NCI-H1417 (cell line): ENCODE results near the gene NFIB.

ENCODE experiments used
- DNase-seq, 3 experiments: peaks; one replicate each; lab custom pipeline; 2025; lab: John Stamatoyannopoulos, UW

Gene NFIB

DNA sequence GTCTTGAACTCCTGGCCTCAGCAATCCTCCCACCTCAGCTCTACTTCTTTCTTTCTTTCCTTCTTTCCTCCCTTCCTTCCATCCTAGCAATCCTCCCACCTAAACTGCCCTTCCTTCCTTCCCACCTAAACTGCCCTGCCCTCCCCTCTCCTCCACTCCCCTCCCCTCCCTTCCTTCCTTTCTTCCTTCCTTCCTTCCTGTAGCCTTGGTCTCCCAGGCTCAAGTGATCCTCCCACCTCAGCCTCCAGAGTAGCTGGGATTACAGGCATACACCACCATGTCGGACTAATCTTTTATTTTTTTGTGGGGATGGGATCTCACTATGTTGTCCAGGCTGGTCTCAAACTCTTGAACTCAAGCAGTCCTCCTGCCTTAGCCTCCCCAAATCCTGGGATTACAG, 65.8 kb downstream of the NFIB start:
- no peak for DNase-seq

DNA sequence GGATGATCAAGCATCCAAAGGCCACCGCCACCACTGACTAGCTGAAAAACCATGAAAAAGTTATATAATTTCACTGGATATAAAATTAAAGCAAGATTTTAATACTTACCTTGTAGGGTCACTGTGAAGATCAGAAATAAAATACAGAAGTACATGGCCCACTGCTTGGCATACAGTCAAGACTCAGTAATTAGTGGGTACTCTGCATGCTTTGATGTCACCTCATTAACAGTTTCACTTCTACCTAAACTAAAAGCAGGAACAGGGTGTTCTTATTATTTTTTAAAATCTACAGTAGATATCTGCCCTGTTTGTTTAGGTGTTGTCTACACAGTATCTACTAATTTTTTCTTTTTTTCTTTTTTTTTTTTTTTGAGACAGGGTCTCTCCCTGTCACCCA, 66.4 kb downstream of the NFIB start:
- no peak for DNase-seq

DNA sequence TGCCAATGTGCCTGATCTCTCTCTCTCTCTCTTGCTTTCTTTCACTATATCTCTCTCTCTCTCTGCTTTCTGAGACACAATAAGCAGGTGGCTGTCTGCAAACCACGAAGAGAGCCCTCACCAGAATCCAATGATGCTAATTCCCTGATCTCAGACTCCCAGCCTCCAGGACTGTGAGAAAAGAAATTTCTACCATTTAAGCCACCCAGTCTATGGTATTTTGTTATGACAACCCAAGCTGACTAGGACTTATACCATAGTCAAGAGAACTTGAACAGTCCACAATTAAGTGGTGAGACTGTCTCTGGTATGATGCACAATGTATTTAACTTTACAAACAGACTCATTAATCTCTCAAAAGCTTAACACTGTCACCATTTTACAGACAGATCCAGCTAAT, 67.0 kb downstream of the NFIB start:
- DNase-seq, result no peak

DNA sequence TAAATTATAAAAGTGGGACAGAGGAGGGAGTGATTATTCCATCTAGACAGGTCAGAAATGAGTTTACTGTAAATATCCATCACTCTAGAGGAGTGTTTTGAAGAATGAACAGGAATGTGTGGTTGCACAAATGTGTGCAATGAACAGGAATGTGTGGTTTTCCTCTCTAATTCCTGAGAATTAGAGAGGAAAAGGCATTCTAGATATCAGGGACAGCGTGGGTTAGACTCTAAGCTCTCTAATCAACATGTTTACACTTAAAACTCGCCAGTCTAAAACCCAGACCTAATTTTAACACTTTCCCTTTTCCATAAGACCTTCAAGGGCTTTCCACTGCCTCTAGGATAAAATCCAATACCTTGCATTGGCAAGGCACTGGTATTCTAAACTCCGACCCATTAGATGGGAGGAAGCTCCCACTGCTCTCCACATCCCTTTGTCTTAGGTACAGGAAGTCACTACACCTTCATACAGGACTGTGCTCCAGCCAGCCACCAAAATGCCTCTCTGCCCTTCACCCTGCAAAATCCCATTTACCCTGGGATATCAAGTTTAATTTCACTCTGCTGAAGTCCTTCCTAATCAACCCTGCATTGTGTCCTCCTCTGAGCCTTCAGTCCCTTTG, 67.9 kb downstream of the NFIB start:
- DNase-seq, result no peak

DNA sequence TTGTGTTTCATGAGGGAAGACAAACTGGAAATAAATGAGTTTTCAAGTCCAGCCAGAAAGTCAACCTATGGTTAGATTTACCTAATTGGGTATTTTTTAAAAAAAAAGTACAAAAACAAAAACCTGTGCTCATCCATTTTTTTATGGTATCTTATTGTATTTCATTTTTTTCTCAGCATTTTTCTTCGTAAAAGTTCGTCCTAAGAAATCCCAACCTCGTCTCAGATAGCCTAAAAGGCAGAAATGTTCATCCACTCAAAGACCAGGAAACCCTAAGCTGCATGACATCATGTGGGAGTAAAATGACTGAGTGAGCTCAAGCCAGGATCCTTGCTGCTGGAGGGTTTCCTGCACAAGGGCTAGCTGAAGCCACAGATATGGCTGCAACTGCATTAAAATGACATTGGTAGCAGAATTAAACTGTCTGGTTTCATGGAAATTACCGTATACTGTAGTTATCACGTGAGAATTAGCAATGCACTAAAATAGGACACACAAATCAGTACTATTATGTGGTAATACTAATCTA, 70.4 kb downstream of the NFIB start:
- DNase-seq, result peak in 1 of 3 experiments; percentile 1

DNA sequence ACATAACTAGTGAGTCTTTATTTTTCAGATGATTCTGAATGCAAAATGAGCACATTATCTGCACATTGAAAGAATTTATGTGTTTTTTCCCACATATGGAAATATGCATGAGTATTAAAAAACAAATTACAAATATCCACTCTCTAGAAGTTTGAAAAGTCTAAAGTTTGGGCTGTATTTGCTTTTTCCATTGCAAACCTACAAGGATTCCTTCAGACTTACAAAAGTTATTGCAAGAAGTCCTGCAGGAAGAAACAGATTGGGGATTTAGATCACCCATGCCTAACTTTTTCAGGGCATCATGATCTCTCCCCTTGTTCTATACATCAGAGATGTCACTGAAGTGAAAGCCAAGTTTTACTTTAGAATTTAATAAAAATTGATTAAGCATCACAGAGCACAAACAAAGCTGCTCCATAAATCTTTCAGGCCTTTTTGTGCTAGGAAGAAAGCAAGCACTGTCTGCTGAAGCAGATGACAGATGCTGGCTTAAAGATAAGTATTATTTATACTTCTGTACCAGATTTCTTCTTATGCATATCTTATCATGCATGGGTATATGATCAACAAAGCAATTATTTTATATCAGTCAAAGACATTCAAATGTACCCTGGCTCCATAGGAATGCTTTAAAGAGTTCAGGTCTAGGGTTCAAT, 71.7 kb downstream of the NFIB start:
- no peak for DNase-seq

DNA sequence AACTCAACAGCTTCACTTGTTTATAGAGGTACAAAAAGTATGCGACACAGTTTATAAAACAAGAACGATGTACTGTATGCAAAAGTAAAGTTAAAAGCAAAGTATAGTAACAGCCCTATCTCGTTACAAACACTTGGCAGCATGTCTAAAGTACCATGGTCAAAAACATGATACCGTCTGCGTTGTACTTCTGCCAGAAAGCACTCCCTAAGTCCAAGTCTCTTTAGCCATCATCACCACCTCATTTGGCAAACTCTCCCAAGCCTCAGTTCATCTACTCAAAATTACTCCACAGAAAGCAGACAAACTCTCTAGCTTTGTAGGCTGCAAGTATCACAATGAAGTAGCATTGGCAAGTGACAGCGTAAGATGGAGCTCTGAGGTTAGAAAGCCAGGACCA, 73.4 kb downstream of the NFIB start:
- DNase-seq, result no peak

DNA sequence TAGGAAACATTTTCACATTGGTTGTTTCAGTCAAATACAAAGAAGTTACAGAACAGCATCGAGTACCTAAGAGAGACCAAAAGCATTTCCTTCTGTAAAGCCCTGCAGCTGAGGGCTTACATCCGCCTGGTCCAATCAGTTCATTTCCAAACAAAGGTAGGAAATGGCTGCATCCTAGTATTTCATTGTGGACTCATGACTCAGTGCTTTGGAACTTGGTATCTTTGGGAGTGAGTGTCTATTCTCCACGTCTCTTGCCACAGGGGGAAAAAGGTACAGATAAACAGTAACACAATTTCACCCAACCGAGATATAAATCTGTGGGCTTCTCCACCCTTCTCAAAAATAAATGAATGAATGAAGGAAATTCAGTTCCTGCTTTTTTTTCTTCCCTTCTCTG, 75.4 kb downstream of the NFIB start:
- no peak for DNase-seq

DNA sequence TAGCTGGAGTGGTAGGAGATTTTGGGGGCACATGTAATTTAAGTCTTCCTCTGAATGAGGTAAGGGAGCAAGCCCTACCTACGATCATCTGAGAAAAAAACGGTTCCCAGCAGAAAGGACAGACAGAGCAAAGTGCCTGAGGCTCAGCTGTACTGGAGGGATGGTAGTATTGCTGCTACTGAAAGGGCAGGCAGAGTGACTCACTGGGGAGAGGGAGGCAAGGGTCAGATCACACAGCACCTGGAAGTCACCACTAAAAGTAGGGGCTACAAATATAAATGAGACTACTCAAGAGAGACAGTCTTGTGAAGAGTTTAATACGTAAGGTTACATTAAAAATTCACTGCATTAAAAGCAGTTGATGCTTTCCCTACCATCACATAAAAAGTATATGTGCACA, 75.9 kb downstream of the NFIB start:
- no peak for DNase-seq

DNA sequence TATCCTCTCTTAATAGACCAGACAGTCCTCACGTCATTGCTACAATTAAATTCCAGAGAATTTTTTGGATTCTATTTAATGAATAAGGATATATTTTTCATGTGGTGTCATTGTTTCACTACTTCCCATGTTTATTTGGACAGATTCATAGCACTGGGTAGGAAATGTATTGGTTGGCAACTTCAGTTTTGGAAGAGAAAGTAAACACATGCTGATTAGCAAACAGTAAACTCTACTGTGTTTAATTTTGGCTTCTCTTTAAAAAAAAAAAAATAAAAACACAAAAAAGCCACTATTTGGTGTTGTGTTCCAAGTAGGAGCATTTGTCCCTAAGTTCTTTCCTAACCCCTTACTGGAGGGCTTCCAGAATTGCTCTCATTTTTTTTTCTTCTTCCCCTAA, 77.3 kb downstream of the NFIB start:
- no peak for DNase-seq

DNA sequence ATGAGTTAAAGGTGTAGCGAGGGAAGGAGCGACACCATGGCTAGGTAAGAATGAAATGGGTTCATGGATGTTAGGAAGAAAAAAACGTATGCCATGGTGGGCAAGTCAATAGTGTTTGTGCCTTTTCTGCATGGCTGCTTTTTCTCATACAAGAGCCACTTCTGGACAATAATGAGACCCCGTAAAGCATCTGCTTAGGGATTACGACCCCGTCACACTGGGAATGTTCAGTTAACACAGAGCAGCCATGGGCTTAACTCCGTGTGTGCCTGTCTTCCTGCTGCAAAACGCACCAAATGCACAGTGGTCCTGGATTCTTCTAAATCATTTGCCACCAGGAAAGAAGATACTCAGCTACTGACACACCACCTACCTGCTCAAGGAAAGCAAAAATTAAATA, 81.8 kb downstream of the NFIB start:
- no peak for DNase-seq

DNA sequence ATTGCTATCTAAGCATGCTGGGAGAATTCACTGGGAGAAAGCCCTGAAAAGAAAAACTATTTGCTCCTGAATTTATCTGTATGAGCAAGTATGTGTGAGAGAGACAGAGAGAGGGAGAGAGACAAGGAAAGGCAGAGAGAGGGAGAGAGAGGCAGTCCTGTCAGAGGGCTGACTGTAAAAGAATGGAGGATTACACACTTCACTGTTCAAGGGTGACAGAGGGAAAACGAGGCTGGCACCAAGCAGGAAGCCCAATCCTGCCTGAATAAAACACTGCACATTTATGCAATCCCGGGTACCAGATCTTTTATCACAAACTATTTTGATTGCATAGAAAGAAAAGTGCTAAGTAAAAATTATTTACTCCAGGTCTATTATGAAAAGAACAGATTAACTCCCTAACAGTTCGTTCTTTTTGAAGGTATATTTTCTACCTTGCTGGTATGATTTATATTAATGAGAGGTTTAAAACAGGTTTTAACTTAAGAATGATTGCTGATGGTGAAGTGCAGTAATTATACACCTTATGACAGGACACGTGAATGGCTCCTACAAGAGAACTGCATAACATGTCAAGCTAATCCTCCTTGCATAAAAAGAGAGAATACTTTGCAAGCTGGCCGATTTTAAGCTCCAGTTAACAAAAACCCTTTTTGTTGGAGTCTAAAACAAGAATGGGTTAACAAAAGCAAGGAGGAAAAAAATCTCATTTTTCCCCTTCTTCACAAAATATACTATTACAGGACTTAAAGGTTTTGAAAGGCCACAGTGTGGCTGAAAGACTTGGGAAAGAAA, 82.5 kb downstream of the NFIB start:
- DNase-seq, result peak in 2 of 3 experiments; percentile 10 to 68

DNA sequence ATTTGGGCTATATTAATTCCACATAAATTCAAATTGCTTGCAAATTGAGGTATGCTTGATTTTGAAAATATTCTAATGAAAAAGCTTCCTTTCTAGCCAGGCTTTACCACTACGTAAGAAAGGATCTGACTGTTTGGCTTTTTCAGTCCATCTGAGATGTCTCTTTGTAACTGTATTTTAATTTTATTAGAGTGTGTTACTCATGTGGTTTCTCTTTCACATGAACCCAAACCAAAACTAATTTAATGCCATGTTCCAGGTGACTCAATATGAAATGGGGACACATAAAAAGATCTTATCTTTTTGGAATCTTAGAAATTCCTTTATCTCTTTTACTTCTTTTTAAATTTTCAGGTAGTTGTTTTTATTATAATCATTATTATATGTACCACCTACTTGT, 85.3 kb downstream of the NFIB start:
- no peak for DNase-seq

DNA sequence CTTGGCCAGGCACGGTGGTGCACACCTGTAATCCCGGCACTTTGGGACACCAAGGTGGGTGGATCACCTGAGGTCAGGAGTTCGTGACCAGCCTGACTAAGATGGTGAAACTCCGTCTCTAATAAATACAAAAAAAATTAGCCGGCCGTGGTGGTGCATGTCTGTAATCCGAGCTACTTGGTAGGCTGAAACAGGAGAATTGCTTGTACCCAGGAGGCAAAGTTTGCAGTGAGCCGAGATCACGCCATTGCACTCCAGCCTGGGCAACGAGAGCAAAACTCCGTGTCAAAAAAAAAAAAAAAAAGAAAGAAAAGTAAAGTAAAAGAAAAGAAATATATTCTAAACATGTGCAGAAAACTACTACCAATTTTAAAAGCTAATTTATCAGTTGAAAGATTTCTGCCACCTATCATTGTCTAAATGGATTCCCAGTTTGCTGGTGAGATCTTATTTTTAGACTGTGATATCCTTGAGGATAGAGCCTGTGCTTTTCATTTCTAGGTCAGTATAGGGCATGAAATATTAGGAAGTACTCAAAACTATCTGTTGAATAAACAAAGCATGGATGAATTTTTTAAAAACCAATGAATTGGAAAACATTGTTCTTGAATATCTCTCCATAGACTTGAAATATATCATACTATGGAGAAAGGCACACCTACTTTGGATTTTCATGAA, 86.9 kb downstream of the NFIB start:
- no peak for DNase-seq

DNA sequence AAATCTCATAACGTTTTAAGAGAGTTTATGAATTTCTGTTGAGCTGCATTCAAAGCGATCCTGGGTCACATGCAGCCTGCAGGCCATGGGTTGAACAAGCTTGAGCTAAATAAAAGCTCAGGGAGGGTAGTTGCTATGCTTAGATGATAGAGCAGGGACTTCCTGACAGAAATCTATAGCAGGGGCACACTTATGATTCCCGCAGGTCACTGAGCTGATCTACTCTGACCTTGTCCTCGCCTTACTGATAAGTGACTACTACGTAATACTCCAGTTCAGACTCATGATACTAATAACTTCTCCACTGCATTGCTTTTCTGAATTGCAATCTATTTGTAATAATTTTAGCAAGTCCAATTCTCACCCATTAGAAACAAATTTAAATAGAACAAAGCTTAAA, 90.9 kb downstream of the NFIB start:
- DNase-seq, result no peak

DNA sequence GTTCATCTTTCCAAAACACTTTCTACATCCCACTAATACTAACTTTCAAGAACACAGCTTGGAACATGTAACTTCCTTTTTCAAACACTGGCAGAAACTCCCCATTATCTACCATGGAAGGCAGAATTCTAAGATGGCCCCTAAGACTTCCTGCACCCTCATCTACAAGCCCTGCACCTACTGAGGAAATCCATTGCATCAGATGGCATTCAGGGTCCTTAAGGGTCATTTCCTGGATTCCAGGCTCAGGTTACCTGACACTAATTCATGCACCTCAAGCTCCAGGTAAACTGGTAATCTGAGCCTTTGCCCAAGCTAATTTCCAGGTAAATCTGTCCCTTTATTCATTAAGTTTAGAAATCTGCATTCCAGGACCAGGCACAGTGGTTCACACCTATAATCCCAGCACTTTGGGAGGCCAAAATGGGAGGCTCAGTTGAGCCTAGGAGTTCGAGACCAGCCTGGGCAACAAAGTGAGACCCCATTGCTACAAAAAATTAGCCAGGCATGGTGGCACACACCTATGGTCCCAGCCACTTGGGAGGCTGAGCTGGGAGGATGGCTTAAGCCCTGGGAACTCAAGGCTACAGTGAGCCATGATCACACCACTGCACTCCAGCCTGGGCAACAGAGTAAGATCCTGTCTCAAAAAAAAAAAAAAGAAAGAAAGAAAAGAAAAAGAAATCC, 91.6 kb downstream of the NFIB start:
- no peak for DNase-seq

DNA sequence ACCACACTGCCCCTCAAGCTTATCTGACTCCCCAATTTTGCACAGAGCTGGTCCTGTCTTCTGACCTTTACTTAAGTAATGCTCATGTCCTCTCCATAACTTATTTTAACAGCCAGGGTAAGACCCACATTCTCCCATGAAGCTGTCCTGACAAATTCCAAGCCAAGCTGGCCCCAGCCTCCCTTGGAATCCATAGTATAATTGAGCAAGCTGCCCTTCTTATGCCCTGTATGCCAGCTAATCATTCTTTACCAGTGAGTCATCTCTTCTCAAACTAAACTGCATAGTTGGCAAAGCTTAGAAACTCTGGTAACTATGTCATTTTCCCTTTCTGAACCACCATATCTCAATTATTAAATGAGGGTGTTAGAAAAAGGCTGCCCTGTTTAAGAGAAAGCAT, 92.4 kb downstream of the NFIB start:
- DNase-seq, result no peak

DNA sequence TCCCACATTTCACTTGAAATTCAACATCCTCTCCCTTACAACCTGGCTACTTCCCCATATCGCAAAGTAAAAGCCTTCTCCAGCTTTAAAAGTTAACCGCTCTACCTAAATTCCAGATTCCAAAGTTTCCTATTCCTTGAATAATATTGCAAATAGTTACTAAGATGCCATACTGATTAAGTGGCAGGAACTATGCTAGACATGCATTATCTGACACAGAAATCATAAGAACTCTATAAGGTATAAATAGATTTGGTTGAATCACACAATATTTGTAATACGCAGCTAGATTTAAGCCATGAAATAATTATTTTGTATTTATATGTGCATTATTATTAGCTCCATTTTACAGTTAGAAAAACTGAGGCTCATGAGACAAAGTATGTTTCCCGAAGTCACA, 92.8 kb downstream of the NFIB start:
- no peak for DNase-seq

DNA sequence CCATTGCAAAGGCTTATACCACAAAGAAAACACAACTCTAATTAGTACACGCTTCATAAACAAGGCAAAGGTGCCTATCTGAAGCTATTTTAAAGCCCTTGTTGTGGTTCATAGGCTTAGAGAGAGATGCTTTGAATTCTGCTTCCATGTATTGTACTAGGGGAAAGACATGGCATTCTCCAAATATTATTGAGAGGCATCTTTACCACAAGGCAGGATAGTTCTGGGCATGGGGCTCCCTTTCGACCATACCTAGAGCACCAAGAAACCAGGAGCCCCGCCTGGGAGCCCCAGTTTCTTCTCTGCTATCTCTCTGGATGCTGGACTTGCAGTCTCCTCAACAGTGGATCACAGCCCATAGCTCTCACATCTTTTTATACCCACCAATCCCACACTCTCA, 93.7 kb downstream of the NFIB start:
- no peak for DNase-seq

DNA sequence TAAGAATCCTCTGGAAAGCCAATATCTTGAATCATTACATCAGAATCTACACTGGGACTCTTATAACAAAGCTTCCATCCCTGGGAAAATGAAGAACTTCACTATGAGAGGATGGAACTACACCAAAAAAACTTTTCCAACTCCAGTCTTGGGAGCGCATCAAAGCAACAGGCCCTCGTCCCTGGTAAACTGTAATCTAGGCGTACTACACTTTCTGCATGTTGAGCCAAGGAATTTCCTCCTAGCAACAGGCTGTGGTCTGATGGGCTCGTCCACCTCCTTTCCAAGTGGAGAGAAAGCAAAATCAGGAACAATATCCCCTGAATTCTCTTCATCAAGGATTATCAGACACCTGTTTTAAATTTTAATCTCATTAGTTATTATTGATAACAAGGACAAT, 94.1 kb downstream of the NFIB start:
- no peak for DNase-seq

DNA sequence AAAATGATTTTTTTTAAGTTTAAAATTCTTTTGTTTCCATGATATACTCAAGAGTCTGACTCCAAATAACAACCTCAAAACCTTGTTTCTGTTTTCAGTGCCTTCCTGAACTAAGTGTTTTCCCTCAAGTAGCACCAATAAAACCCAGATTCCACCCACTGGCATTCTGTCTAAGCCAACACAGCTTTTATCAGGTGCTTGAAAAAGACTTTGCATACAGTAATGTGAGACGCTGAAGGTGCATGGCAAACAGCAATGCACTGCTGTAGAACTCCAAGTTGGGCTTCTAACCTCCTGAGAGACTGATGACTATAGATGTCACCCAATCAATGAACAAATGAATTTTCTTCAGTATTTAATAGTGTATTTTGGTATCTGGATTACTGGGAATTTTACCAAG, 95.7 kb downstream of the NFIB start:
- DNase-seq, result peak in 1 of 3 experiments; percentile 86

DNA sequence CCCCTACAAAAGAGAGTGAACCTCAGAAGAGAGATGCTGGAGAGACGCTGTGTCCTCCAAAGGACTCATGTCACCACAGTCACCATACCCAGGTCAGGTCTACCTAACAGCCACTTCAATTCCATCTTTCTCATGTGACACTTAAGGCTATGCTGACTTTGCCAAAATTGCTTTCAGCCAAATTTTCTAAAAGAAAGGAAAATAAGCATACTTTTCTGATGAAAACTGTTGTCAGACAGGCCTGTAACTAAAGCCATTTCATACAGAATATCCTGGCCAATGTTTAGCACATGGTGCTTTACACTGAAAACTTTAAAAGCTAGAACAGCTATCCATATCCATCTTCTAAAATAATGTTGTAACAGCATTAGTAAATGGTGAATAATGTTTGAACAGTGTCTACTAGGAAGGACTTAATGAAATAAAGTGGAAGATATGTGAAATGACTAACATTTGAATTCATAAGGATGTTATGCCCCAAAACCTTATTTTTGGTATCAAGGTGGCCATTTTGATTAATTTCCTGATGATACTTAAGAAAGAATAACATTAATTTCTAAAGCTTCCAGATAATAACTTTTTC, 97.2 kb downstream of the NFIB start:
- no peak for DNase-seq
